HG03457 (cell line): ENCODE measurements around the gene TMEM255A.

ENCODE experiments used
- ATAC-seq: cut with Tn5 transposase; IDR thresholded peaks from one replicate; pipeline ENCODE4 v1.9.1; 2021; ENCODE audit warnings: moderate number of reproducible peaks; ENCODE audit not compliant: unreplicated experiment

The TMEM255A gene

DNA sequence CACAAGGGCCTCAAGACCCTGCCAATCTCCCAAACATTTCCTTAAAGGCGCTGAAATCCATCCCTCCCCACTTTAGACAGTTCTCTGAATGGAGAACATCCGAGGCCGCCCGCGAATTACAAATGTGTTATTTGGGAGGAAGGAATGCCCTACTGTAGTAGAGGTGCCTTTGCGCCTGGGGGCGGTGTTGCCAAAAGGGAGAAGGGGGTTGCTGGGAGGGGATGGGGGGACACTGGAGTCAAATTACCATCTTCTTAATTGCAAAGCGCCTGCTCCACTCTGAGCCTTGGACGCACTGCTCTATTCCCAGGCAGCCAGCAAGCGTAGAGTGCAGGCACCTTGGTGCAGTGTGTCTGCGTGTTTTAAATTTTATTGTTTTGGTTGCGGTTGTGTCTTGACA, 2.7 kb downstream of the TMEM255A start:
- no peak for ATAC-seq

DNA sequence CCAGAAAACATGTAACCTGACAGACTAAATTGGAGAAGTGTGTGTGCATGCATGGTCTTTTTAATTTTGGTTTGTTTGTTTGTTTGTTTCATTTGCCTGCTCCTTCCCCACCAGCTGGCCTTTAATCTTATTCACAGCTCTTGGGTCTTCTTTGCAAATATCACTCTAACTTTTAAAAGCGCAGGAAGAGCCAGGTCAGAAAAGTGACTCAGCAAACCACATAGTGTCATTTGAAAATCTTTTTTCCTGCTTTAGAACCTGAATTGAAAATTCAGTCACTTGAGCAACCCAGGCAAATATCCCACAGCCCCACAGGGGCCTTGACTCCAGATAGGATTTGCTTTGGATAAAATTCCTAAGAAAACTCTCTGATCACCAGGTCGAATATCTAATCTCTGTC, 4.6 kb downstream of the TMEM255A start:
- no peak for ATAC-seq

DNA sequence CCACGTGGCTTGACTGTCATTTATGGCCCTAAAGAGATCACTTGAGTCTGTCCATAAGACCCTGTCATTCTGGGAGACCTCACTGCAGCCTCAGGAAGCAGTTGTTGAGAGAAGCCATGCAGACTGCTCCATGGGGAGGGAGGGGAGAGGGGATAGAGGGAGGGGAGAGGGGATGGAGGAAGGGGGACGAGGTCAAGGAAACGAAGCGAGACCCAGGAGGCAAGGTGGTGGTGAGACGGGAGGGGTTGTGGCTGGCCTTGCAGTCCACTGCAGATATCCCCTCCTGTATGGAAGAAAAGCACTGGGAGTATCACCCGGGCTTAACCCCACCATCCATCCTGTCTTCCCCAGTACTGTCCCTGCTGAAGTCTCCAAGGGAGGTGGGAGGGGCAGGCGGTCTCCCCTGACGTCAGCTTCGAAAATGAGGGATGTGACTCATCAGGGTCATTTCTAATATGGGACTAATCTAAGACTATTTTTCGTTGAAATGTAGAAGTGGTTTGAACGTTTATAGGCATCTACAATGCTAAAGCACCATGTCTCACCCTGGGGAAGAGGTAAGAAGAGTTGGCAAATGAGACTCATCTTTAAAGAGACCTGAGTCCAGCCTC, 5.6 kb downstream of the TMEM255A start:
- no peak for ATAC-seq

DNA sequence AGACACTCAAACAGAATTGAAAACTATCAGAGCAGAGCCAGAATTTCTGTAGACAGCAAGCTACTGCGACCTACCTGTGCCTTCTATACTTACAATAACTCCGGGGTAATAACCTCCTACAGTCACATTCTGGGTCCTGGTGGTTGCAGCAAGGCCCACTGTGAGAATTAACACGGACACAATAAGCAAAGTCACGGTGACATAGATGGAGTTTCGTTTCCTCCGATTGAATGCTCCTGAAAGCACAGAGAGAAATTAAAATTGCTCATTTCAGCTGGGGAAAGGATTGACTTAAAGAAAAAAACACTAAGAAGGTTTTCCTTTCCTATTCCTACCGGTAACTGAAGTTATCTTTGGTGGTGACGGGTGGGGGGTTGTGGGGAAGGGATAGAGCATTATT, 7.0 kb downstream of the TMEM255A start:
- ATAC-seq, result no peak

DNA sequence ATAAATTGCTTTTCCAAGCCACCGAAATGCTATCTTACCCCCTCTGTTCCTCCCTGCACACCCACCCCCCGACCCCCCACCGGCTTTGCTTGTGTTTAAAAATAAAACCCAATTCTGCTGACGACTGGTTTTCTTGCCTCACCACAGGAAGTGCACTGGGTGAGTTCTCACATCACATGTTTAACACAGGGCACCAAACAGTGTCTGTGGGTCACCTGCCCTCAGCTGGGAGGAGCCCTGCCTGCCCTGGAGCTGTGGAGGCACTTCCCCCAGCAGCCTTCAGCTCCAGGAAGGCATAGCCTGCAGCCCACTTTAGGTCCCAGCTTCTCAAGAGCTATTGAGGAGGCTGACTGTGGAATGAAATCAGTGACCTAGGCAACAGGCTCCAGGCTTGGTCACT, 8.8 kb downstream of the TMEM255A start:
- ATAC-seq, result peak; percentile 97

DNA sequence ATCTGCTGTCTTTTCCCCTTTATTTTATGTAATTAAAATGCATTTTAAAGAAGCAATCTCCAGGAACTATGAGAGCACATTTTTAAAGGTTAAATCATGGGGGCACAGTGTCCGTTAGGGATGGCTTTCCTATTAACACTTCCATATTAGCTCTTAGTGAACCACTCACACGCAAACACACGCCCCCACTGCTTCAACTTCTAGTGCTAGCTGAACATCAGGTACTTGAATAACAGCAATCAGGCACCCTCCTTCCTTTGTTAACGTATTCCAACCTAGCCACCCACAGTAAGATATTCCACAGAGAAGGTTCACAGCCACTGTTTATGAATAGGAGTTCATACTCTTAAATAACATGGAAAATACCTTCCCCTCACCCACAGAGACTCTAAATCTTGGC, 9.3 kb downstream of the TMEM255A start:
- ATAC-seq, result no peak

DNA sequence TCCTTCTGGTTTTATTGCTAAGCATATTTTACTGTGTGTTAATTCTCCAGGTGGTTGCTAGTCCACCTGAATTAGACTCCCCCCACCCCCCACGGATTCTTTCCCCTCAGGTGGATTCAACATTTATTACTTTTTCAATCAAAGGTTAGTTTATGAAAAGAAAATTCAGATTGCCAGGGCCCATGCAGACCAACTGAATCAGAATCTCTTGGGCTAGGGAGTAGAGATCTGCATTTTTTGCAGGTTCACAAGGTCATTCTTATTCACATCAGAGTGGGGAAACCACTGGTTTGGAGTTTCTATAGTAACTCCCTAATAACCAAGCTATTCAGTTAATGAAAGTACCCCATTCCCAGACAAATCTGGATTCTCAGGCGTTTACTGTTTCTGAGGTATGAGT, 9.8 kb downstream of the TMEM255A start:
- no peak for ATAC-seq

DNA sequence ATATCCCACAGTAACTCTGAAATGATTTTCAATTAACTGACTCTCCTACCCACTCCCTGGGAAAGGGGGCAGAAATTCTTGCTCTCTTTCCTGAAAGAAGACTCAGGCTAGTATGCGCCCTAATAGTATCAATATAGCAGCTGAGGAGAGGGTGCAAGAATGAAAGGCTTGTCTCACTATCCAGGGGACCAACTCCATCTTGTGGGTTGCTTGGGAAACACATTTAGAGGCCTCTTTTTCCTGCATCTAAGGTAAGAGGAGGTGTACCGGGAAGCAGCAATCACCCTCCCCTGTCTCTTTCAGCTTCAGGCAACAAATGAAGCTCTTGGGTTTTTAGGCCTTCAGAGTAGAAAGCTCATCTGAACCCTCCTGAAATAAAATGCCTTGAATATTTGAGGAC, 11.3 kb downstream of the TMEM255A start:
- ATAC-seq, result no peak

DNA sequence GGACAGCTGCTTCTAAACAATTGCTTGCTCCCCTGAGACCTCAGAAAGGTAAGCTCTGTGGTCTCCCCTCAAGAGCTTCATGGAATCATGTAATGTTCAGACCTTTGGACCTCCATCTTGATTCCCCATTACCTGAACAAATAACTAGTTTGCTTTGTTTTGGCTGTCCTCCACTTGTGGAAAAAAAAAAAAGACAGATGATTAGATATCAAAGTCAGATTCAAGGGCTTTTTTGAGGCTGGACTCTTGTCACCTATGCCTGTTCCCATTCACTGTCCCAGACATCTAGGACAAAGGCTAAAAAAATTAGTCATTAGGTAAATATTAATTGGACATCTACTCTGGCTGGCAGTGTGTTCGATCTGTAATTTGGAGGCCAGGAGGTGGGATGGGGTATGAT, 13.3 kb downstream of the TMEM255A start:
- no peak for ATAC-seq

DNA sequence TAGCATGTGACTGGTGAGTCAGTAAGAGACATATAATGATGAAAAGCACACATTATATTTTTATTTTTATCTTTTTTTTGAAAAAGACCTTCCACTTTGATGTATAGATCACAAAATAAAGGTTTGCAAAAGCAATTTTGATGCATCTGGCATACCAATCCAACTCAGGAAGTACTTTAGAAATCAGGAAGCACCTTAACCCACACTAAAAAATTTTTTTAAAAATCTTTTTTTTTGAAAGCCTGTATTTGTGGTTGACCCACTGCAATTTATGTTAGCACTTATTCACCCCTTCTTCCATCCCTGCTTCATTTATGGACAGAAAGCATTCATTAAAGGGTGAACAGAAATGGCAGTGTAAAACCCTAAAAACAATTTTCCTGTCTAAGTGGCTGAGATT, 16.6 kb downstream of the TMEM255A start:
- no peak for ATAC-seq

DNA sequence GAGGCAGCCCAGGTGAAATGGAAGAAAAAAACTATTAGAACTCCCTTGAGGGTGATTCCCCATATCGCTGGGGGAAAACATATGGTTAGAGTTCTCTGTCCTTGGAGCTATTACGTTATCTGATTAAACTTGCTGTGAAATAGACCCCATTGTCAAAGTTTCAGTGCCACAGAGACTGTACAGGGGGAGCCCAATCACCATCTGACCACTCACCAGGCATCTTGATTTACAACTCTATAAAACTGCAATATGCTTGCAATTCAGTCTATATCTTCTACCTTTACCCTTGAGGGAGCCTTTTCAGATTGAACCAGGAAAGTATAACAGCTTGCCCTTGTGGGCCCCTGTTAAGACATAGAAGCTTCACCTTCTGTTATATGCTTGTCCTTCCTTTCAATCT, 18.2 kb downstream of the TMEM255A start:
- no peak for ATAC-seq

DNA sequence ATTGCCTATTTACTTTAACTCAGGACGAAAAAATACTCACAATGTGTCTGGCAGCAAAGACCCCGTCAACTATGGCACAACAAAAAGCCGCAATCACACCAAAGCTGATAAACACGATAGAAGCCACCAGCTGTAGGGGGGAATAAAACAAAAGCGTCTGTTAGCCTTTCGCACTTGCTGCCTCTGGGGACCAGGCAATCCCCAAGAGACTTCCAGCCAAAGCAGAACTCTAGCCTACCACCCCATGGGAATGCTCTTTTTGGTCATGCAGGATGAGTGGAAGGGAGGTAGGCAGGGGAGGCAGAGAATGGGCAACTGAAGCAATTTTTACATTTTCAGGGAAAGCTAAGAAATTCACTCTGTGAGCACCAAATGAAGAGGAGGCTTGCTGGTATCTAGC, 20.1 kb downstream of the TMEM255A start:
- no peak for ATAC-seq

DNA sequence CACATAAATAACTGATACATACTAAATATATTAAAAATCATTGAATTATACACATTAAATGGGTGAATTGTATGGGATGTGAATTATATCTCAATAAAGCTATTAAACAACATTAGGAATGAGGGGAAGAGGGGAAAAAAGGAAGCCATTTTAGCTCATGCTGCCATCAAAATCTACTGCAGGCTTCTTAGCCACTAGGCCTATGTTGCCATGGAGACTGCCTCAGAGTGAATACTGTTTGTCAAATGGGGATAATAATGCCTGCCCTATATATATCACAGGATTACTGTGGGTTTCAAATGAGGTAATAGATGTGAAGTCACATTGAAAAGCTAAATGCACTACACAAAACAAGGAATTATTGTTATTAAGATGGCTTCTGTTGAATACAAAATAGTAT, 21.2 kb downstream of the TMEM255A start:
- no peak for ATAC-seq

DNA sequence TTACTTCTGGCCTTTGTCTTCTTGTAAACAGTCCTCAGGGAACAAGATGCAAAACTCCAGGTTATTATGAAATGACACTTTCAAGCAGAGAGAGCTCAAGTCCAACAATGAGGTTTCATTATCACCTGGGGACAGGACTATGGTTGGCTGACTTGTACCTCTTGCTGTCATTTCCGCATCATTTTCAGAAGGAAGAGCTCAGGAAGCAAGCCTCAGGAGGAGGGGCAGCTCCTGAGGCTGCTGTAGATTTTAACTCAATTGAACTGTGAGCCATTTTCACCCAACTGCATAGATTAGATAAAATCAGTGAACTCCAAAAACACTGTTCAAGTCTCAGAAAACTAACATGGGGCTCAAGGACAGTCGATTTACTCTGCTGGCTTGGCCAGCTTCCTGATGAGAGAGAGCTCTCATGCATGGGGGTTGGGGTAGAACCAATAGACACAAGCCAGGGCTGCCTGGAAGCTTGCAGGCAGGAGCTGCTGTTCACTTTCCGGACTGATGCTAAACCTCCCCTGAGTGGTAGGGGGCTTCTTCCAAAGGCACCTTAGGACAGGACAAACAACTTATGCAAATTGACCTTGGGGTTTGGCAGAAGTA, 23.6 kb downstream of the TMEM255A start:
- peak; percentile 56 for ATAC-seq

DNA sequence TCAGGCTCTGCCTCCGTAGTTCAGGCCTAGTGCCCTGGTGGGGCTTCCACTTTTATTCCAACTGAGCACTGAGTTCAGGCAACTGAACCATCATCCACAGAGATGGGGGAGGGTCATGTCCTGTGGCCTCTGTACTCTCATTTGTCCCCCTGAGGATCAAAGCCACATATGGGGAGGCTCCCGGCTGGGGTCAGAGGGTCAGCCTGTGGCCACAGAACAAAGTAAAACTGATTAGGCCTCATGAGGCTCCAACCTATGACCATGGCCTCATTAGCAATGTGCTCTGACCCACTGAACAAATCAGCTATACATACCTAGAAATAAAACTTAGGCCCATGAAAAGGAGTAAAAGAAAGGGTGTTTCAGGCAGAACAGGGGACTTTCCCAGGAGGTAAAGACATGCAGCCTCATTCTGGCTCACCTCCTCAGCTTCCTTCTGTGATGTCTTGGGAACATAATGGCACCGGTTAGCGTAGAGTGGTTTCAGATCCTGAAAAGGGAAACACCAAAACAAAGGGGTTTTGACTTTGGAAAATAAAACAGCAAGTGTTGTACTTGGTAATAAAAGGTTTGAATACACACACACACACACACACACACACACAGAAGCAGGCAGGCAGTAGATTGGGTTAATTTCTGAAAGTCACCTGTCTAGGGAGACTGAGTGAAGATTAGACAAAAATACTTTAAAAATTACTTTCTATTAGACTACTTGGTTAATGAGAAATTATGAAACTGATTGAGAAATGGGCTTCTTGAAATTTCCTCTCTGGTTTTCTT, 24.3 kb downstream of the TMEM255A start:
- ATAC-seq, result peak; percentile 39

DNA sequence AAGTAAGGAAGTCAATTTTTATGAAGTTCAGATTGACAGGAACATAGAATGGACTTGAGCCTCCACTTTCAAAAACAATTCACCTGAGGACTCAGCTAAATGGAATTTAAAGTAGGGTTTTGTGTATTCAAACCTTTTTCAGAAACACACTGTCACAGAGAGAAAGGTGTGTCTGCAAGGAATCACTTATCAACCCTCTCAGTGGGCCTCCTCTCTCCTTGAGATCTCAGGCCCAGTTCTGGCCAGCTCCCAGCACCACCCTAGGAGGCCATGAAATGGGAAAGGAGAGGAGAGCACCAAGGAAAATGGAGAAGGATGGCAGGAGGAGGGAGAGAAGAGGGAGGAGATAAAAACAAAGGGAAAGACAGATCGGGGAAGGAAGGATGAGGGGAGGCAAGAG, 28.6 kb downstream of the TMEM255A start:
- no peak for ATAC-seq

DNA sequence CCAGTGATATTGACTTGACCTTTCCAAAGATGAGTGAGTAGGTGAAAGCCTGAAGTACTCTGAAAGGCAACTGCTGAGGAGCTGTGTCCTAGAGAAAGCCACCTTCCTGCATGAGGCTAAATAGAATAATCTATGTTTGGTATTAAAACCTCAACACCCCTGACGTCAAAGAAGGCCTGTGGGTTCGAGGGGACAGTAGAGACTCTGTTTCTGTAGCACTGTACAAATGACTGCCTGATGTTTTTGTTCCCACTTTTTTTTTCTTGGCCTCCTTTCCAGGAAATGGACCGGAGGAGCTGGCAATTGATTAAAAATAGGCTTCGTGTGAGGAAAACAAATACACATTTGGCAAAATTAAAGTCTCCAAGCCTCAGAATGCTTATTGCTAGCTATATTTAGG, 29.5 kb downstream of the TMEM255A start:
- no peak for ATAC-seq

DNA sequence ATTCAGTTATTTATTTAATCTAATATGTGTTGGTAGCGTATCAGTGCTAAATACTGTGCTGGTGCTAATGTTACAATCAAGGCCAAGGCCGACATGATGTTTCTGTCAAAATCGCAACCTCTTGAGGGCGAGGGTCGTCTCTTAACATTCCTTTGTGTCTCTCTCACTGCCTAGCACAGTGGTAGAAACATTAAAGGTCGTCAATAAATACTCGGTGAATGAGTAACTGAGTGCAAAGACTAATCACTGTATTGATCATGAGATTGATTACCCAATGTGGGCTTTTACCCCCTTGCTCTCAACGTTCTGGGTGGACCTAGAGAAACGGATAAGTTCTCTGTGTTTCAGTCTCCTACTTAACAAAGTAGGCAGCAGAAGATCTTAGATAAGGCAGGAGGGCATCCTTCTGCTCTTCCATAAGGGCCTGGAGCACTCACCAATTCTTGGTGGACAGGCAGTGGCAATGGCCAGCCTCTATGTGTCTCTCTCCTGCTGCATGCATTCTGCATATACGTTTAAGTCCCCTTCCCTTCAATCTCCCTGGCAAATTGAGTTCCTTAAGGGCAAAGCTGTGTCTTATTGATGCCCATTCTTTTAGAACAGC, 30.1 kb downstream of the TMEM255A start:
- no peak for ATAC-seq

DNA sequence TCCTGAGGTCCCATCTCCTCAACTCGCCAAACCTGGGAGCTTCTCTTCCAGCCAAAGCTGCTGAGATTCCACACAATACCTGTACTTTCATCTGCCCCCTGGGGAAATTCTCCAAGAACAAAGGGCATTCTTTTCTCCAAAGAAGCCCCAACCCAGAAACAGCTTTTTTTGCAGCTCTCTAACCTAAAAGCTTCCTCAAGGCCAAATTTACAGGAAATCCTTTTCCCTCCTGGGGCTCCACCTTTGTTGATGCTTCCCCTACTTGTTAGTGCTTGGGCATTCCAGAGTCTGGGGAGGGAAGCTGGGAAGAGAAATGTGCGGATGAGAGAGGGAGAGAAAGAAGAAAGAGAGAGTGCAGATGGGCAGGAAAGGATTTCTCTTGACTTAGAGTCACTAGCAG, 36.3 kb downstream of the TMEM255A start:
- ATAC-seq, result no peak

DNA sequence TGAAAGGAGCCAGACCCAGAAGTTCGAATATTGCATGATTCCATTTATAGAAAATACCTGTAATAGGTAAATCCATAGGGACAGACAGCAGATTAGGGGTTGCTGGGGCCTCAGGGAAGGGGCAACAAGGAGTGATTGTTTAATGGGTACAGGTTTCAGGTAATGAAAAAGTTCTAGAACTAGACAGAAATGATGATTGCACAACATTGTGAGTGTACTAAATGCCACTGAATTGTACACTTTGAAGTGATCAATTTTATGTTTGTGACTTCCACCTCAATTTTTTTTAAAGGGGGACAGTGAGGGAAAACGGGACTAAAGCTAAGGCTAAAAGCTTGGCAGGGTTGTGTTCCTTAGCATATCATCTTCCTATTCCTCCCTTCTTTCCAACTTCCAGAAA, 37.1 kb downstream of the TMEM255A start:
- no peak for ATAC-seq

DNA sequence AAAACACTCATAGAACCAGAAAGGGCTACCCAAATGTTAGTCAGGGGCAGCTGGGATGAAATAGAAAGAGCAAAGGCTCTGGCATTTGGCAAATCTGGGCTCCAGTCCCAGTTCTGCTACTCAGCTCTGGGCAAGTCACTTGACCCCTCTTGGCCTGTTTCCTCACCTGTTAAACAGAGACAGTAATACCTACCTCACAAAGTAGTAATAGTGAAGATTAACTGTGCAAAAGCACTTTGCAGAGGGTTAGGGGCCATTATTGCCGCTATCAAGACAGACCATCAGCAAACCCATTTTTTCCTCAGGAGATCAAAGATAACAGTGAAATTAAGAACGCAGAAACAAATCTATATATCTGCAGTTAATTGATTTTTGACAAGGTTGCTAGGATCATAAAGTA, 40.0 kb downstream of the TMEM255A start:
- ATAC-seq, result no peak

DNA sequence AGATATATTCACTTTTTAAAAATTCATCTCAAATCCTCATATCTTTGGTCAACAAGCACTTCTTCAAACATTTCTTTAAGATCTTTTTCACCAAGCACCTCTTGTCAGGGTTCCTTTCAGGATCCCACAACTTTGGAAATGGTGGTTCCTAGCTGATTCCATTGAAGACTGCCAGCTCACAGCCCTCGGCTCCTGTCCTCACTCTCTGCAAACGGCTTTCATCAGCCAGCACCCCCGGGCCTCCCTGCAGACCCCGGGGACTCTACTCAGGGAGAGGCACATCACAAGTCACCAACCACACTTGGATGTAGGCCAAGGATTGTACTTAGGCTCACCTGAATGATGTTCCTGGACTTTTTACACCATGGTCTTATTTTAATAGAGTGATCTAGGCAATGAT, 40.7 kb downstream of the TMEM255A start:
- no peak for ATAC-seq
